ENCODE measurements around the gene FBXO44. TPM values are rescaled to one million over a fixed set of nuclear protein-coding genes. Genes with fewer than 3 reads are reported as not detected.

FBXO44 gene
- total RNA-seq, 1 experiment from 2014 or later = 4.7 TPM

DNA sequence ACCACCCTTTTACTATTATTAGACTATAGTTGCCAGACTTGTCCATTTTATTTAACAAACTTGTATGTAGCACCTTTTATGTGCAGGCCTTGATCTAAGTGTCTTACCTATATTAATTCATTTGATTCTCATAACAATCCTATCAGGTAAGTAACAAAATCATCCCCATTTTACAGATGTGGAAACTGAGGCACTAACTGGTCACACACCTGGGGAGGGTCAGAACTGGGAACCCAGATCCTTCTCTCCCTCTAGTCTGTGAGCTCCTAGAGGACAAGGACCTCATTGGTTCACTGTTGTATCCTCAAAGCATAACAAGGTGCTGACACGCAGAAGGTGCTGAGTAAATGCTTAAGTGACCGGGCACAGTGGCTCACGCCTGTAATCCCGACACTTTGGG lies 15.3 kb upstream of the FBXO44 start:
- DNase-seq (ENCODE audit: low read depth) = no peak

DNA sequence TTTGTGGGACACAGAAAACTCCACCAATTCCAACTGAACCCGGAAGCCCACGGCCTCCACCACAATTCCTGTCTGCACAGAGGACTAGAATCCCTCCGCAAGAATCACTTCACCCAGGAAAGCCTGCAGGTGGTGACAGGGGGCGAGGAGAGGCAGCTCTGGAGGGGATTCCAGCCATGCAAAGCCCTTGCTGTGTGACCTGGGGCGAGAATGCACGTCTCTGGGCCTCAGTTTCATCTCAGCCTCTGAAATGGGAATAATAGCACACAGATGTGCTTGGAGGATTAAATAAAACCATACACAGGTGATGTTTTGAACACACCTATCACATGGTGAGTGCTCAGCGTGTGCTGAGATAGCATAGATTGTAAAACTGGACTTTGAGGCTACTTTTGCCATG lies 14.6 kb upstream of the FBXO44 start:
- no peak for DNase-seq (ENCODE audit: low read depth)

DNA sequence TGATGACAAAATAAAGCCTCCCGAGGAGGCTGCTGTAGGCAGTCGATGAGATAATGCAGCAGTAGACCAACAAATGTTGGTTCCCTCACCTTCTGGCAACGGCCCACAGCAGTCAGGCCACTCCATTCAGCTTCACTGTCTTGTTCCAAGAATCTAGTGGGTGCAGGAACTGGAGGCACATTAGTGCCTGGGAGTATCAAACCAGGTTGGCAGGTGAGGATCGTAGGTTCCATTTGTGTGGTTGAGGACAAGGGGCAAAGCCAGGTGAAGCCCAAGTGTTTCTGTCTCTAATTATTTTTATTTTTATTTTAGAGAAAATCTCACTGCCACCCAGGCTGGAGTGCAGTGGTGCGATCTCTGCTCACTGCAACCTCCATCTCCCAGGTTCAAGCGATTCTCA lies 13.7 kb upstream of the FBXO44 start:
- no peak for DNase-seq (ENCODE audit: low read depth)

DNA sequence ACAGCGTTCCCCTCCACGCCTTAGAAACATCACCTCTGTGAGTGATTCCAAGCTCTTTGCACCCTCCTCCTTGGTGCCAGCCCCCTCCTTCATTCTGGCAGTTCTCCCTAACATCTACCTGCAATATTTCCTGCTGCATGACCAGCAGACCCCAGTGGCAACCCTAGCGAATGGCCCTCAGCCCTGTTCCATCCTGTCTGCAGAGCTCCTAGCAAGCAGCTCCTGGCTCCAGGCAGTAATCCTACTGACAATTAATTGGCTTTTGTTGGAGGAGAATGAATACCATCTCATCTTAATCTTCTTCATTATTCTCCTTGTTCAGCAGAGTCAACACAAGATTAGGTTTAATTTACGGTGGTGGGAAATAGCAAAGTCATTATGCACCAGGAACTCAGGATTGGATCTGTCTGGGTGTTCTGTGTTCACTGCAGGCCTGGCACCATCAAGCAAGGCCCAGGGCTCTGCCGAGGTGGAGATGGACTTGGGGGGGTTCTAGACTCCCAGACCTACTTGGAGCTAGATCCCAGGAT lies 12.8 kb upstream of the FBXO44 start:
- no peak for DNase-seq (ENCODE audit: low read depth)

DNA sequence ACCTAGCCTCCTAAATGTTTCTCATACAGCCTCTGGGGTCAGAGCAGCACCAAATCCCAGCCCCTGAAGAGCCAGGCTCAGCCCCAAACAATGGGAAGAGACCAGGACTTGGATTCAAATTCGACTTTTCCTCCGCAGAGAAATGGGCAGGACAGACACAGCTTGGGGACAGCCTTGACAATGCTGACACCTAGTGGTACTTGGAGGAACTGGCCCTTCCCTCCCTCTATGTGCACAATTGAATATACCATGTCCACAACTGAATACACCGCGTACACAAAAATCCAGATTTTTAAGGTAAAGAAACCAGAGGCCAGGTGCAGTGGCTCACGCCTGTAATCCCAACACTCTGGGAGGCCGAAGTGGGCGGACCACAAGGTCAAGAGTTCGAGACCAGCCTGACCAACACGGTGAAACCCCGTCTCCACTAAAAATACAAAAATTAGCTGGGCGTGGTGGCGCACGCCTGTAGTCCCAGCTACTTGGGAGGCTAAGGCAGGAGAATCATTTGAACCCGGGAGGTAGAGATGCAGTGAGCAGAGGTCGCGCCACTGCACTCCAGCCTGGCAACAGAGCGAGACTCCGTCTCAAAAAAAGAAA lies 12.2 kb upstream of the FBXO44 start:
- DNase-seq (ENCODE audit: low read depth) = peak; percentile 58

DNA sequence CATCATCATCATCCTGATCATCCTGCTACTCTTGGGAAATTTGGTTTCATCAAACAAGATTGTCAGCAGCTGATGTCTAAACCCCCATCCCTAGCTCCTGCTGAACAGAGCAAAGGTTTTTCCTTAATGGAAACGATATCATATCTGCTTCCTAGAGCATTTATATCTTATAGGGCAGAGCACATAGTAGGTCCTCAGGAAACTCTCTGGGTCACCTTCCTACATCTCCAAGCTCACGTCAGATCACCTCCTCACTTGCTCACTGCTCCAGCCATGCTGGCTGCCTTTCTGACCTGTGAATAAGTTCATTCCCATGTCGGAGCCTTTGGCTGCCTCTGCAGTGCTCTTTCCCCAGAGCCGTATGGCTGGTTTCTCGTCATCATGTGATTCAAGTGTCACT lies 10.9 kb upstream of the FBXO44 start:
- DNase-seq (ENCODE audit: low read depth) = no peak

DNA sequence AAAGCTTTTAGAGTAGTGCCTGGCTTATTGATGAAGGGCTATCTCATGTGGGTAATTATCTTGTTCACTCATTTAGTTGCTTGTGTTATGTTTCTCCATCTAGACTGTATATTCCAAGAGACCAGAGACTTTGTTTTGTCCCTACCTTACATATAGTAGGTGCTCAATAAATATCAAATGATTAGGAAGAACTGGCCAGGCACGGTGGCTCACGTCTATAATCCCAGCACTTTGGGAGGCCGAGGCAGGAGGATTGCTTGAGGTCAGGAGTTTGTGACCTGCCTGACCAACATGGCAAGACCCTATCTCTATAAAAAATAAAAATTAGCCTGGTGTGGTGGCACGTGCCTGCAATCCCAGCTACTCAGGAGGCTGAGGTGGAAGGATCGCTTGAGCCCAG lies 9.4 kb upstream of the FBXO44 start:
- no peak for DNase-seq (ENCODE audit: low read depth)

DNA sequence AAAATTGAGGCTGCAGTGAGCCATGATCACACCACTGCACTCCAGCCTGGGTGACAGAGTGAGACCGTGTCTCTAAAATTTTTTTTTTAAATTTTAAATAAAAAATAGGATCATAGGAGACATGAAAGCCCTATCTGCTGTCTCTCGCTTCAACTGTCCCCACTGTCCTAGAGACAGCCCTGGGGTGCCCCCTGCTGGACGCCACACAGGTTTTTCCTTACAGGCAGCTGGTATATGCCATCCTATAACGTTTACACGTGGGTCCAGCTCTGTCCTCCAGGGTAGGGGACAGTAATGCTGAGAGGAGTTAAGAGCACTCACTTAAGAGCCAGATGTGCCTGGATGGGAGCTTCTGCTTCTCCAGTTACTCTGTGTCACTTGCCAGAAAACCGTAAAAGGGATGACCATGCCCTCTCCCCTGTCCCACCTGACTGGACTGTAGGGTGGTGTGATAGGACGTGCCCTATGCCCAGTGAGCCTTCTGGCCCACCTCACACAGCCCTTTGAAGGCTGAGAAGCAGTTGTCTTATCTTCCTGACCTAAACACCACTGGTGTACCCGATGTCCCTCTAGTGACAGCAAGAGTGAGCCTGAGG lies 8.9 kb upstream of the FBXO44 start:
- DNase-seq (ENCODE audit: low read depth) = peak; percentile 66

DNA sequence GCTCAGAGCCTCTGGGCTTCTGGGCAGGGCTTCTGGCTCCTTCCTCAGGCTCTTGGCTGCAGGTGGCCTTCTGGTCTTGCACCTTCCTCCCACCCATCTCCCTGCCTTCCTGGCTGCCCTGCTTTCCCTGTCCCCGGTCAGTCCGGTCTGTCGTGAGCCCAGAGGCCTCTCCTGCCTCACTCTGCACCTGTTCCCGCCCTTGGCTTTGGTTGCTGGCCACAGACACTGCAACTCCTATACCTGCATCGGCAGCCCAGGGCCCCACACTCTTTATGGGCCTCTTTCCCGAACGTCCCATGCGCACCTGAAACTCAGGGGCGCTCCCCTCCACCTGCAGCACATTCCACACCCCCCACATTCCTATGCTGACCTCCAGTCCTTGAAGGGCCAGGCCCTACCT lies 8.4 kb upstream of the FBXO44 start:
- DNase-seq (ENCODE audit: low read depth) = no peak

DNA sequence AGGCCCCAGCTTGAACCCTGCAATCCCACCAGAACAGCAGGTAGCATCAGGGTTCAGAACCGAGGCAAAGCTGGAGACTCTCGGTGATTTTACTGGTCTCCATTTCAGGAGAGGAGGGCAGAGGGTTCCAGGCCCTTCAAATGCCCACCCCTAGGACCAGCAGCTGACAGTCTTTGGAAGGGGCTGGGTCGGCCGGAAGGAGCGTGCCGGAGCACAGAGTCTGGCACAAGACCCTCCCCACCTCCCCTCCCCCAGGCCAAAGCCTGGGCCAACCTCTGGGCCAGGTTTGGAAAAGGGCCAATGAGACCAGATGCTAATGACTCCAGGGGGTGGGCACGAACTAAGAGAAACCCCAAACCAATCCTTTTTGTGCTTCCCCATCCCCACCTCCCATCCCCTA lies 7.3 kb upstream of the FBXO44 start:
- DNase-seq (ENCODE audit: low read depth) = no peak

DNA sequence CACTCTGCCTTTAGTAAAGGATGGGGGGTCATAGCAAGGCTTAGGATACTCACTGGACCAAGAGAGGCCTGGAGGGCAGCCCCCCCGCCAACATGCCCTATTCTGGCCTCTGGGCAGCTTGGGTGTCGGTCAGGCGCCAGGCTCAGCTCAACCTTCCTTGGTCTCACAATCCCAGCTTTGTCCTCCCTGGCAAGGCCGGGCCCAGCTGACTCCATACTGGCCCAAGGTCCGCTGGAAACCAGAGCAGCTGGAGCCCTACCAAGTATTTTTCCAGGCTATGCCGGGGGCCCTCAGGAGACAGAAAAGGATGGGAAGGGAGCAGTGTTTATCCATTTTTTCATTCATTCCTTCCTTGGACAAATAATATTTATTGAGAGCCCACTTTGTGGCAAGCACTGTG lies 6.6 kb upstream of the FBXO44 start:
- no peak for DNase-seq (ENCODE audit: low read depth)

DNA sequence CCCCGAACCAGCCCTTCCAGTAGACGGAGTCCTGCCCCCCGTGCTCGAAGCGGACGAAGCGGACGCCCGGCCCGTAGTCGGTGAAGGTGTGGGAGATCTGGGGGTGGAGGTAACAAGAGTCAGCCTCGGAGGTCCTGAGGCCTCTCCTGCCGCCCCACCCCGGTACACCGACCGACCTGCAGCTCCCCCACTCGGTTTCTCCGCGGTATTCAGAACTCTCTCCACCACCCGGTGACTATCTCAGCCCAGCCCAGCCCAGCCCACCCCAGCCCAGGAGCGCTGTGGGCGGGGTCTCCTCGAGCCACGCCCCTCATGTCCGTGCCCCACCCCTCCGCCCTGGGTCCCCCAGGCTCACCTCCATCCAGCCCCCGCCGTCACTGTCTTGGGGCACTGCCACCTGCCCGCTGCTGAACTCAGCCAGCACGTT lies 5.9 kb upstream of the FBXO44 start:
- no peak for DNase-seq (ENCODE audit: low read depth)

DNA sequence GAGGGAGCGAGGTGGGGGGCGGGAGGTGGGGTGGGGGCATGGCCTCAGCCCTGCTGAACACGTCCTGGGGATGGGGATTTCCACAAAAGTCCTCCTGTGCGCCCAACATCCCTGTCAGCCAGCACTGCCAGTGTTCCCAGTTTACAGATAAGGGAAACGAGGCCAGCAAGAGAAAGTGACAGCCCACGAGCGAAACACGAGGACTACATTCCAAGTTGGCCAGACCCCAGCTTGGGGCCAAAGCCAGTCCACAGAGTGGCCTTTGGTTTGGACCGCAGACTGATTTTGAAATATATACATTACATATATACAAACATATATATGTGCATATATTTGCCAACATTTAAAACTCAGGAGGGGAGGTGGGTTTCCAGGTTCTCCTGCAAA lies 5.4 kb upstream of the FBXO44 start:
- no peak for DNase-seq (ENCODE audit: low read depth)

DNA sequence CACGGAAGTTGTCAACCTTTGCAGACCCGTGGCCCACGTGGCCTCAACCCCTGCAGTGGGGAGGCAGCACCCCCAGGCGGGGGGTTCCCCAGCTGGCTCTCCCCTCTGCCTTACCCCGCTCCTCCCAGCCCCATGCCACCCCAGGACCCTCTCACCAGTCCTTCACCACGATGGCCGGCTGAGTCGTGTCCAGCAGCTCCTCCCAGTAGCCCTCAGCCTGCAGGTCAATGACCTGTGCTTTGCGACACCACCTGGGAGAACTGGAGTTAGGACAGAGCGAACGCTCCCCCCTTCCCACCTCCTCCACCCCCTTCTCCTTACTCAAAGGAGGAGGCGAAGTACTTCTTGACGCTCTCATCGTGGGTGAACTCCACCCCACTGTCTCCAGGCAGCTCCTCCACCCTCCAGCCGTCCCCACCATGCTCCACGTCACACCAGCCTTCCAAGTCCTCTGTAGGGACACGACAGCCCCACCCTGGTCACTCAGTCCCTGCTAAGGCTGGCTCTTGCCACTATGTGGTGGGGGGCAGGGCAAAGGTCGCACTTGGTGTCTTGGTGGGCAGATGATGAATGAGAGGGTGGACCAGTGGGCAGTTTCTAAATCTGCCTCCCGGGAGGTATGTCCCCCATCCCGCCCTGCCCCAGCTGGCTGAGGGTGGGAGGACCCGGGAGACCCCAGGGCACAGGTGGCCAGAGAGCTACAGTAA lies 4.9 kb upstream of the FBXO44 start:
- no peak for DNase-seq (ENCODE audit: low read depth)

DNA sequence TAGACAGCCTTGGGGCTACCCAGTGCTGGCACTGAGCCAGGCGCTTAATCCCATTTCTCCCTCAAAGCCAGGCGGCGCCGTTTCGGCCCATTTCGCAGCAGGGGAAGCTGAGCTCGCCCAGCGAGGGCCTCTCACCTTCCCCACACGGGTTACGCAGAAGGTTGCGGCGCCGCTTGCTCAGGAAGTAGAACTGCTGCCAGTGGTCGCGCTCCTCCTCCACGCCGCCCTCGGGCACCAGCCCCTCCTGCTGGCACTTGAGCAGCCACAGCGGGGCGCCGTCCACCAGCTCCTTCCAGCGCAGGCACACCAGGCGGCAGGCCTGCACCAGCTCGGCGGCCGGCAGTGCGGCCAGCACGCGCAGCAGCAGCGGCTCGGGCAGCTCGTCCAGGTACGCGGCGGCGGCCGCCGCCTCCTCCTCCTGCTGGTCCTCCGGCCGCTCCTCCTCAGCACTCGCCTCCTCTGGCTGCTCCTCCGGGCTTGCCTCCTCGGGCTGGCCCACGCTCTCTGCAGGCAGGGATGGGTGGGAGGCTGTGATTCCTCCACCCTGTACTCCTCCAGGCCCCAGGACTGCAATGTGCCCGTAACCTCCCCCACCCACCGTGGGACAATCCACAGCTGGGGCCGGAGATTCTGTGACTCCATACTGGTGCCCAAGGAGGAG lies 4.2 kb upstream of the FBXO44 start:
- peak; percentile 44 for DNase-seq (ENCODE audit: low read depth)

DNA sequence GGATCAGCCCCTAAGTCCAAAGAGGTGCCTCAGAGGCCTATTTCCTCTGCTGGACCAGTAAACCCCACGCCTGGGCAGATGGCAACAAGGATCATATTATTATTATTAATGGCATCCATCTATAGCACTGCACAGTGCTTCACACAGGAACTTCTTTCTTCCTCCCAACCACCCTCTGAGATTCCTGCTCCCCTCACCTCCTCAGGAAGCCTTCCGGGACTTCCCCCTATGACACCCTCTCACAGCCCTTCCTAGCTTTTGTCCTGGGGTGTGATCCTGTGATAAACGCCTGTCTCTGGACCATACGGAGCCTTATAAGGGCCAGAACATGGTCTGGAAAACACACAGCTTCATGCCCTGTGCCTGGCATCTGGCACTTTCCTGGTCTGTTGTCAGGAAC lies 3.7 kb upstream of the FBXO44 start:
- DNase-seq (ENCODE audit: low read depth) = no peak

DNA sequence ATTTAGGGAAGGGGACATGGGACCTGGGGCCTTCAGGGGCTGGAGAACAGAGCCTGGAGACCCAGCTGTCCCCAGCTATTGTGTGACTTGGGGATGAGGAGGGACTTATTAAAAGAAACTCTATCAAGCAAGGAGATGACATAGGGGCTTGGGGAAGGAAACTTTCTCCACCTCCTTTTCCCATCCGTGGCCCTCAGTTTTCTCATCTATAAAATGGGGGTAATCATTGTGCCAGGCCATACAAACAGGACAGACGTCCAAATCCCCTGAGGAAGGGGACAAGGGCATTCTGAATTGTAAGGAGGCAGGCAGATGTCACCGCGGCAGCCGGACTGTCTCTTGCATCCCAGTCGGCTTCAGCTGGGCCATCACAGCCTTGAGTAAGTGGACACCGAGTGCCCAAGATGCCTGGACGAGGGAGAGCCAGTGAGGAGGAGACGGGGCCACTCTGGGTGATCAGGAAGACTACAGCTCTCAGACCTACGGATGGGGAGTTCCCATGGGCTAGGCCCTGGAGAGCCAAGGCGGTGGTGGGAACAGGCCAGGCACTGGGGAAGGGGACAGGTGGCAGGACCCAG lies 2.4 kb upstream of the FBXO44 start:
- no peak for DNase-seq (ENCODE audit: low read depth)

DNA sequence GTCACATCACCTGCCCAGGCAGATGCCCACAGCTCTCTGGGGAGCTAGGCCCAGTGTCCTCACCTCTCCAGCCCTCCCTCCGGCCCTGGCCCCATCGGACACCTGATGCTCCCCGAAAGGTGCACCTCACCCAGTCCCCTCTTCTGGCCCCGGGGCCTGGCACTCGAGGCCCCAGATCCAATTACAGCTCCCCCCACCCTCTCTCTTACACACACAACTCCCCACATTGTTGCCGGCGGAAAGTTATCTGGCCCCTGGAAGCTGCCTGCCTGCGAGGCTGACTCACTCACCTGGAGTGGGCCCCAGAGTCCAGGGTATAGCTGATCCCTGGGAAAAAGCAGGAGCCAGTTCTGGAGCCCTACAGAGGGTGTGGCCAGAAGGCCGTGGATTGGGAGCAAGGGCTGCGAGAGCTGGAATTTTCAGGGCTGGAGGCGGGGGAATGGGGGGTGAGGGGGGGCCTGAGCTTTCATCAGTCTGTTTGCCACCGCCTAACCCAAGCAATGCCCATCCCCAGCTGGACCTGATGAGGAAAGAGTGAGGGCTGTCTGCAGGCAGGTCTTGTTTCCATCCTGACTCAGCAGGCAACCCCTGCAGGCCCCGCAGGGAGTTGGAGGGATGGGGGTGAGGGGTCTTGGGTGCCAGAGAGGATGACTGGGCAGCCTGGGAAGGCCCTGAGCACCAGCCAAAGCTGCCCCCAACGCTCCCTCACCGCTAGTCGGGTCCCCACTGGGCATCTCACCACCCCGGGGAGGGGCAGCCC lies 1.4 kb upstream of the FBXO44 start:
- DNase-seq (ENCODE audit: low read depth) = no peak

DNA sequence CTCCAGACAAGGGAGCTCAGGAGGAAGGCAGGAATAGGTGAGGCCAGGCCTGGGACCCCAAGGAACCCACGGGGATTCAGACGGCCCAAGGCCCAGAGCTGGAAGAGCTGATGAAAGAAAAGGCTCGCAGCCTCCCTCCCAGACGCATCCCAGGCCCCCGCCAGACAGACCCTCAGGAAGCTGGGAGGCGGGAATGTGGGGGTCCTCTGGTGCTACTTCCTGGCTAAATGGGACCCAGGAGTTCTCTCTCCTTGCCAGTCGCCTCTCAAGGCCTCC lies 878 bp upstream of the FBXO44 start:
- no peak for DNase-seq (ENCODE audit: low read depth)

DNA sequence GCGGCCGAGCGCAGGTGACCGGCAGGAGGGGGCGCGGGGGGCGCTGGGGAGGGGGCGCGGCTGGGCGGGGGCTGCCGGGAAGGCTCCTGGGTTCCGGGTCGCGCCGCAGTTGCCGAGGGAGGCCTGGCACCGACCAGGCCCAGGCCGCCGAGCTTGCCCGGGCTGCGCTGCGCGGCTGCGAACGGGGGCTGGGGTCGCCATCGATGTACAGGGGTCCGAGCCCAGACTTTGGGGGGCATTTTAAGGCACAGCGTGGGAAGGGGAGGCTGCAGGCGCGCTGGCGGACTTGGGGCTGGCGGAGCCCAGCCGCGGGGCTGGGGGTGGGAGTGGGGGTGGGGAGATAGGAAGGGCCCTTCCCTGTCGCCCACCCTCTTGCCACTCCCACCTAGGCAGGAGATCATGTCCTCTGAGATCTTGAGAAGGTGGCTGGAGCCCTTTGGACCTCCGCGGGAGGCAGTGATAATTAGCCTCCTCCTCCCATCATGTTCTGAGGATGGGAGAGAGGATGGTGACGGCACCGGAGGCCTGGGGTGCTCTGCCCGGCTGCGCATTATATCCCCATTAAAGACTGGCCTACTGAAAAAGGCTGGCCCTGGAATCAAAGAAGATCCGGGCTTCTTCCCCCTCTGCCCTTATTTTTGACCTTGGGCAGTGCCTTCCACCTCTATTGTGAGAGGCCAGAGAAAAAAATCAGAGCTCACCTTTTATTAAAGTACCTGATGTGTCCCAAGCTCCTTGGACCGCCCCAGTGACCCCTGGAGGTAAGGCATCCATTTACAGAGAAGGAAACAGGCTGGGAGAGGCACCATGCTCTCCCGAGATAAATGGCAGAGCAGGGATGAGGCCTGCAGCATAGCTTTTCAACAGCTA lies 497 bp downstream of the FBXO44 start:
- DNase-seq (ENCODE audit: low read depth) = no peak

DNA sequence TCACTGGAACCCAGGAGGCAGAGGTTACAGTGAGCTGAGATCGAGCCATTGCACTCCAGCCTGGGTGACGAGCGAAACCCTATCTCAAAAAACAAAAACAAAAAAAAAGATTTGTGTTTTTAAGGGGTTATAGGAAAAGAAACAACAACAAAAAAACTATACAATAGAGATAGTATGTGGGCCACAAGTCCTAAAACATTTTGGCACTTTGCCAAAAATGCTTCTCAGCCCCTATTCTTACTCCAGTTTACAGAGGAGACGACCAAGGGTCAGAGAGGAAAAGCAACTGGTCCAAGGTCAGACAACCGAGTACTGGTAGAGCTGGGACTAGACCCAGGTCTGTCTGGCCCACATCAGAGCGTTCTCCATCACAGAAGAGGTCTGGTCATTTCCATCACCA lies 3.0 kb downstream of the FBXO44 start:
- DNase-seq (ENCODE audit: low read depth) = no peak

Data from RPMI7951 (cell line).